IPS DF 19.7 (cell line): ENCODE data around the gene VAMP5.
"Not testable (repeated sequence)": the region's sequence is repeated elsewhere in the genome, so short reads cannot be mapped to it uniquely, and the experiment has no call there.

ENCODE experiments used
- DNase-seq: peaks from one replicate; pipeline ENCODE4 v3.0.0-alpha.2; 2013; ENCODE audit warnings: low read depth, low spot score

The VAMP5 gene

GRCh38 chr2:85550486-85550885 lies 33.7 kb upstream of the VAMP5 start:
- no peak for DNase-seq

- no peak for DNase-seq
Observed at GRCh38 chr2:85551698-85552678, 32.2 kb upstream of the VAMP5 start.

- no peak for DNase-seq
Observed at GRCh38 chr2:85553184-85553583, 31.0 kb upstream of the VAMP5 start.

DNA sequence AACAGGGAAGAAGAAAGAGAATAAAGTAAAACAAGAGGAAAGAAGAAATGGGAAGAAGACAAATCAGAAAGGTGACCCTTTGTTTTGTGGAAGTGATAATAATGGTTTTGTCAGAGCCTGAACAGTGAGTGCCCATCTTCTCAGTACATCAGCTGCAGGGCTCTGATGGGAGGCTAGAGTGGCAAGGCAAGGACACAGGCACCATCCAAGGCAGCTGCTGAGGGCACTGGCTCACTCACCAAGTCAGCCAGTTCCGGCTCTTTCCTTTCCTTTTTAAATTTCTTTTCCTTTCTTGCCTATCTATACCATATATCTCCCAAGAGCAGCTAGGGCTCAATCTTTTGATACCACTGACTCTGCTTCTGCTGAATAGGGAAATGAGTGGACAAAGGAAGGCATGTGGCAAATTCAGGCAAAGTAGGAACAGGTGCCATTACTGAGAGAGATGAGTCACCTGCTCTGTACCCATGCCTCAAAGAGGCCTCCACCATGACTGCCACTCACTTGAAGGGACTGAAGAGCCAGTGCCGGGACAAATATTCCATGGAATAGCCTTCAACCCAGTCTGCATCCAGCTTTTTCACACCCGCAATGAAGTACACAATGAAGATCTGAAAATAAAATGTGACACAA lies 29.1 kb upstream of the VAMP5 start:
- no peak for DNase-seq

GRCh38 chr2:85557130-85557529 lies 27.1 kb upstream of the VAMP5 start:
- no peak for DNase-seq

DNA sequence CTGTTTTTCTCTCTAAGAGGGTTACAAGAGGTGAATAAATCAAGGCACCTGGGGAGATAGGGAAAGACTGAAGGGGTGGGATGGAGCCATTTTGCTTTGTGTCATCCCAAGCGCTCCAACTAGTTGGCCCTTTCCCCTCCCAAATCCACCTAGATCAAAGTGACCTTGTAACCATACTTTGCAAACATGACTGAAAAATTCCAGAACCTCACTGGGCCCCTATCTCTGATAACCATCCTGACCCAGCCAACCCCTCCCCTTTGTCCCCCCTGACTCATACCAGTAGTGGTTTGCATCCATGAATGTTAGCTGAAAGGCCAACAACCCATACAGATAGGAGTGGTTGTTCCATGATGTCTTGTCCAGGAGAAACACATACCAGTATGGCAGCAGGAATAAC lies 26.1 kb upstream of the VAMP5 start:
- no peak for DNase-seq

DNA sequence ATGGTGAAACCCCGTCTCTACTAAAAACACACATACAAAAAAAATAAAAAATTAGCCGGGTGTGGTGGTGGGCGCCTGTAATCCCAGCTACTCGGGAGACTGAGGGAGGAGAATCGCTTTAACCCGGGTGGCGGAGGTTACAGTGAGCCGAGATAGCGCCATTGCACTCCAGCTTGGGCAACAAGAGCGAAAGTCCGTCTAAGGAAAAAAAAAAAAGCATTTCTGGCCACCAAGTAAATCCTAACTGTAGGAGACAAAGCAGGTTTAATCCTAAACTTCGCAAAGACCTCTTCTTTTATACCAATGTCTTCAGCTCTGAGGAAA lies 23.9 kb upstream of the VAMP5 start:
- DNase-seq = not testable (repeated sequence)

- DNase-seq = no peak
Observed at GRCh38 chr2:85560812-85561279, 23.4 kb upstream of the VAMP5 start.

DNA sequence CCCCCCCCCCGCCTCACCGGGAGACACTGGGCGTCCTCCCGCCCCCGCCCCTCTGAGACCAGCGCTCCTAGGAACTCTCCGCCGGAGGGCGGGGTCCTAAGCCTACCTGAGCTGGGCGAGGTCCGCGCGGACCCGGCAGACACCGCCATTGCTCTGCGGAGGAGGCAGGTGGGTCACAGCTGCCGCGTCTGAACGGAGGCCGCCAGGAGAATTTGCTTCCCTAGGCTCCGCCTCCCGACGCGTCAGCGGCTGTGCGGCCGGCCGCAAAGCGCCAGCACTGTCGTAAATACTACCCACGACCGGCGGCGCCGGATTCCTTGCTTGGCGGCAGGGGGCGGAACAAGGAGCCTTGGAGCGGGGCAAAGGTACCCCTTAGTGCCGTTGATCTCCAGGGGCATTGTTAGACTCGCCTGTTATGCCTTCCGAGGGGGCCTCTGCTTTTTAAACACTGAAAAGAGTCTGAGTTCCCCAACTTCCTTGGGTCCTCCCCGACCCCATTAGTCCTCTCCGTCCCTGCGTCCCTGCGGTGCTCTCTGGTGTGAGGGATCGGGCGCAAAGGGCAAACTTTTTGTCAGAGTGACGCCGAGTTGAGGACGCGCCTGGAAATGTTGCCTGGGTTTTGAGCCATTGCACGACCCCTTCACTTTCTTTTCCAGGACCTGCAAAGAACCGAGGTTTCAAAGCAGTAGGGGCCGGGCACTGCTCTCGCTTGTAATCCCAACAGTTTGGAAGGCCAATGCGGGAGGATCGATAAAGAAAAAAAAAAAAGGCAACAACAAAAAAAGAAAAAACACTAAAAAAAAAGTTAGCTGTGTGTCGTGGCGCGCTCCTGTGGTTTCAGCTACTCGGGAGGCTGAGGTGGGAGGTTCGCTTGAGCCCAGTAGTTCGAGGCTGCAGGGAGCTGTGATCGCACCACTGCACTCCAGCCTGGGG lies 22.7 kb upstream of the VAMP5 start, which contains the start of gene GGCX:
GGCX (minus strand) TSS at position 214 of the 933 bp plus-strand sequence; CDS start at position 149, 65 bp downstream.
- peak; percentile 86 for DNase-seq

GRCh38 chr2:85564144-85564563 lies 20.1 kb upstream of the VAMP5 start:
- no peak for DNase-seq

GRCh38 chr2:85566265-85566664 lies 18.0 kb upstream of the VAMP5 start:
- DNase-seq = no peak

- DNase-seq = no peak
Observed at GRCh38 chr2:85575739-85576138, 8.5 kb upstream of the VAMP5 start.

DNA sequence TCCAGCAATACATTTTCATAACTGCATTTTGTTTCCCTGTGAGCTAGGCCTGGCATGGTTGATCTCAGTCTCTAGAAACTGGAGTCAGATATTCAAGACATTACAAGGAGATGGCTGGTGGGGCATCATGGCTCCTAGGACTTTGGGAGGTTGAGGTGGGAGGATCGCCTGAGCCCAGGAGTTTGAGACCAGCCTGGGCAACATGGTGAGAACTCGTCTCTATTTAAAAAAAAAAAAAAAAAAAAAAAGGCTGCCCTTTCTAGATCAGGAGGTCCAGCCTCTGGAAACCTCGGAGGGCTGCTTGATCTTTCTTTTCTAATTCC lies 7.2 kb upstream of the VAMP5 start:
- DNase-seq = no peak

DNA sequence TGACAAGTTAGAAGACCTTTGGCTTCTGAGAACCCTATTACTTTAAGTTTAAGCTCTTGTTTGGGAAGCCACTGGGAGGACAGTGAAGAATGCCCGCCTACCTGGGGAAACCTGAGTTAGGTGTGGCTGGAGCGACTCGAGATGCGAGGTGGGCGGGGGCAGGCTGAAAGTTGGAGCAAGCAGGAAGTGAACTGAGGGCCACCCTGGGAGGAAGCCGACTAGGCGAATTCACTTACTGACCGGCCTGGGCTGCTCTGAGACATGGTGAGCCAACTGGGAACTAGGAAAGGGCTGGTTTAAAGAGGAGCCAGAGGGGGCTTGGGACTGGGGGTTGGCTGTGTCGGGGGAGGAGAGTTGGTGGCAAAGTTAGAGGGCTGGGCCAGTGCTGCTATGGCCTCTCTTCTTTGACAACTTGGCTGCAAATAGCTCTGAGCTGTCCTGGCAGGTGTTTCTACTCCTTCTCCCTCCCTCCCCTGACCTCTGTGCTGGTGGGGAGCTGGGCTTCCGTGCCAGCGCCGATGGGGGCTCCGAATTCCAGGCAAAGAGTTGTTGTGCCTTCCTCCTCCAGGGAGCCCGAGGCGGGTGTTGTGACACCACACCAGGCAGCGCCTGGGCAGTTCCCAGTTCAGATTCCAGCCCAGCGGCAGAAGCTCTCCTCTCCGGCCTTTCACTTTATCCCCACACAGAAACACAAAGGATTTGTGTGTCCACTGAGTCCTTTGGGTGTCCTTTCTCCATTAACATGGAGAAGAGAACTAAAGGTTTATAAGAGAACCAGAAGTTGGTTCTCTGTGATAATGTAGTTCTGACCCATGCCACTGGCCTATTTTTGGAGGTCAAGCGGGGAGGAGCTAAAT lies 6.6 kb upstream of the VAMP5 start, which contains the start of gene VAMP8:
VAMP8 (plus strand) TSS at position 201 of the 857 bp plus-strand sequence; CDS start at position 262, 61 bp downstream.
- DNase-seq = peak; percentile 52

DNA sequence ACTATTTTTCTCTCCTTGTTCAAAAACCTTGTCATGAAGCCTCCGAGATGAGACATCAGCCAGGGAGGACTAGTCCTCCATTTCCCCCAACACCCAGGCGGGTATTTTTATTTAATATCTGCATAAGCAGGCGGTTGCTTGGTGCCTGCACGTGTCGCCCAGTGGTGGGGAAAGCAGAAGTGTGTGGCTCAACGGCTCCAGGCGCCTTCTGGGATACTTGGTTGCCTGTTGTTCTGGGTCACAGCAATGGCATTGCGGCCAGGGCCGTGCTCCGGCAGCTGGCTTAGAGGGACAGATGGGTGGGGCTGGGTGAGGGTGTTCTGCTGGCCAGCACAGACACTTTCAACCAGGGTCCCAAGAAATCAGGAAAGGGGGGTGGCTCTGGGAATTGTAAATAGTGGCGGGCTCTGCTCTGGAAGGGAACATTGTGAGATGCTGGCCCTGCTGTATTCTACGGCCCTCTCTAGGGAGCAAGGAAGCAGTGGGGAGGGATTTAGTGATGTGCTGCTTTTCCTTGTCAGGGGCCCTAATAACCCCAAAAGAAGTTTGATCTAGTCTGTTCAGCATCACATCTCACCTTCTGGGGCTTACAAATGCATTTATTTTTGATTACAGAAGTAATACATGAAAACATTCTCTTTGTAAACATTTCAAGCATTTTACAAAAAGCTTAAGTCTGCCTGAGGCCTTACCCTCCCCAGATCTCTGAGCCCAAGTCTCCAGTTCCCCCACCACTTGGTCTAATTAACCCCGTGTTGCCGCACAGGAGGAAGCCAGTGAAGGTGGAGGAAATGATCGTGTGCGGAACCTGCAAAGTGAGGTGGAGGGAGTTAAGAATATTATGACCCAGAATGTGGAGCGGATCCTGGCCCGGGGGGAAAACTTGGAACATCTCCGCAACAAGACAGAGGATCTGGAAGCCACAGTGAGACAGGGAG lies 5.7 kb upstream of the VAMP5 start:
- no peak for DNase-seq

DNA sequence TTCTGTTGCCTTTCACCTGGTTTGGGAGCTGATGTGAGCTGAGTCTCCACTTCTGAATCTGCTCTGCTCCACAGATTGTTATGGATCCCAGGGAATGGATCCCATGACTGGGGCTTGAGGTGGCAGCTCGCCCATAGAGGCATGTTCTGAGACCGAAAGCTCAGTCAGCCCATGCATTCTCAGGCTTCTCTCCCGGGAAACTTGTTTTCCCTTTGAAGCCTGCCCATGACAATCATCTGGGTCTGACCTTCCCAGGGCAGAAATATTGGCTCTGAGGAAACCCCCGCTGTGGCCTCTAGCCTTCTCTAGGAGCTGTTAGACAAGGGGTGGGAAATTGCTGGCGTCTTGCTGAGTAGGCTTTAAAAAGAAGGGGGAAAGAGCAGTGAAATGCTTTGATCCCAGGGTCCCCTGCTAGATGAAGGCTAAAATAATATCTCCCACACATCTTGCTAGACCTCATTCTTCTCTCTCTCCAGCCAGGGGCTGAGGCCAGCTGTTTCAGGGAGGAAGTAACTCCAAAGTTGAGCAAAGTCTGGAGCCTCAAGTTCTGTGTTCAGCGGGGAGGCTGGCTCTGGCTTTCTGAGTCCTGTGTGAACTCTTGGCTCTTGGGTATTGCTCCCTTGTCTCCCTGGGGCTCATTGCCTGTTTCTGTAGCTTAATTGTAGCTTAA lies 4.8 kb upstream of the VAMP5 start:
- no peak for DNase-seq

- no peak for DNase-seq
Observed at GRCh38 chr2:85580206-85580605, 4.0 kb upstream of the VAMP5 start.

DNA sequence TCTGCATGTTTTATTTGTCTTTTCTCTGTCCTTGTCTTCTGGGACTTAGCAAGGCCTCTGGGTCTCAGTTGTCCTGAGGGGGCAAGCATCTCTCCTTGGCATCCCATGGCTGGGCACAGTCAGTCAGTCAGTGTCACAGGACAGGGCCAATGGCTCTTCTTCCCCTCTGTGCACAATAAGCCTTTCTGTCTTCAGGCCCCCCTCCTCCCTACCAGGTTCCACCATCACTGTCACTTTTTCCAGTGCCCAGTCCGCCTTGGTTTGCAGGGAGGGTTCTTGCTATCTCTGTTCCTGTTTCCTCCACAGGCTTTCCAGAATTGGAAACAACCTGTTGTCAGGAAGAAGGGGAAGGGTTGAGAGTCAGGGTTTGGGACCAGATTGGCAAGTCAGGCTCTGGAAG lies 1.7 kb upstream of the VAMP5 start:
- no peak for DNase-seq
